ENCODE measurements around the gene BABAM2.

GRCh38 chr2:28343971-28344715 lies 453.6 kb downstream of the BABAM2 start:
- TF ChIP-seq, protein P1, sequence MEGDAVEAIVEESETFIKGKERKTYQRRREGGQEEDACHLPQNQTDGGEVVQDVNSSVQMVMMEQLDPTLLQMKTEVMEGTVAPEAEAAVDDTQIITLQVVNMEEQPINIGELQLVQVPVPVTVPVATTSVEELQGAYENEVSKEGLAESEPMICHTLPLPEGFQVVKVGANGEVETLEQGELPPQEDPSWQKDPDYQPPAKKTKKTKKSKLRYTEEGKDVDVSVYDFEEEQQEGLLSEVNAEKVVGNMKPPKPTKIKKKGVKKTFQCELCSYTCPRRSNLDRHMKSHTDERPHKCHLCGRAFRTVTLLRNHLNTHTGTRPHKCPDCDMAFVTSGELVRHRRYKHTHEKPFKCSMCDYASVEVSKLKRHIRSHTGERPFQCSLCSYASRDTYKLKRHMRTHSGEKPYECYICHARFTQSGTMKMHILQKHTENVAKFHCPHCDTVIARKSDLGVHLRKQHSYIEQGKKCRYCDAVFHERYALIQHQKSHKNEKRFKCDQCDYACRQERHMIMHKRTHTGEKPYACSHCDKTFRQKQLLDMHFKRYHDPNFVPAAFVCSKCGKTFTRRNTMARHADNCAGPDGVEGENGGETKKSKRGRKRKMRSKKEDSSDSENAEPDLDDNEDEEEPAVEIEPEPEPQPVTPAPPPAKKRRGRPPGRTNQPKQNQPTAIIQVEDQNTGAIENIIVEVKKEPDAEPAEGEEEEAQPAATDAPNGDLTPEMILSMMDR (IDR thresholded peaks at IDR 0.05; ENCODE audit: insufficient read depth, low read depth, low read length): no peak
- TF ChIP-seq EZH2 (IDR thresholded peaks at IDR 0.05; ENCODE audit: insufficient read depth, low read length): no peak
